ENCODE measurements around the gene TAS2R42.

TAS2R42 gene

DNA sequence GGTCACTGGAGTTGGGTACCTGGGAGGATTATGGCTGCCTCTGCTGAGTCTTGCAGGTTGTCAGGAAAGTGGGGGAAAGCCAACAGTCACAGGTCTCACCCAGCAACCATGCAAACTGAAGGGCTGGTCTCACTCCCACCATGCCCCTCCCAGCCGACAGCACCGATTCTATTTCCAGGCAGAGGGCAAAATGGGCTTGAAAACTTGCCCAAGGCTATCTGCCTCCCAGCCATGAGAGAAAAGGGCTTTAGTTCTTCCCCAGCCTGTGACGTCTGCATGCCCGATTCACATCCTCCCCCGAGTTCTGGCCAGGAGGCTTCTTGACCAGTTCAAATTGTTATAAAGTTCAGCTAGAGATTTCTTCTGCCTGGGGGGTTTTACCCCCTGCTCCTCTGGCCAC, 42.4 kb downstream of the TAS2R42 start:
- no peak for DNase-seq

DNA sequence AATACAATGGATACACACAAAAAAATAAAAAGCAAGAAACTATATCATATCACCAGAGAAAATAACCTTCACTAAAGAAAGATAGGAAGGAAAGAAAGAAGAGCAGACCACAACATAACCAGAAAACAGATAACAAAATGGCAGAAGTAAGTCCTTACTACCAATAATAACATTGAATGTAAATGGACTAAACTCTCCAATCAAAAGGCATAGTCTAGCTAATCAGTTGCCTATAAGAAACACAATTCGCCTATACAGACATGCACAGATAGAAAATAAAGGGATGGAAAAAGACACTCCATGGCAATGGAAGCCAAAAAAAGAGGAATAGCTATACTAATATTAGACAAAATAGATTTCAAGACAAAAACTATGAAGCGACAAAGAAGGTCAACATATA, 43.4 kb downstream of the TAS2R42 start:
- DNase-seq: no peak

DNA sequence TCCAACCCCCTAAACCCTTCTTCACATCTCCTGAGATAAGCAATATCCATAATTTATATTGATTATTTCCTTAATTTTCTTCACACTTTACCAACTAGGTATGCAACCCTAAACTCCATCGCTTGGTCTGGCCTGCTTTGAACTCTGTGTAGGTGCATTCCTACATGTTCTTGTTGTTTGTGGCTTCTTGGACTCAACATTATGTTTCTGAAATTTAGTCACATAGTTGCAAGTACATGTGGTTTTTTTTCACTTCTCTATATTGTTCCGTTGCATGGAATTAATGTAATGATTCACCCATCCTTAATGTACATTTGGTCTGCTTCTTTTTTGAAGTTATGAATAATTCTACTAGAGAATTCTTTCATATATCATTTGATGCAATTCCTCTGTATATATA, 50.7 kb downstream of the TAS2R42 start:
- no peak for DNase-seq
